HG03159 (cell line): ENCODE data around the gene ZFAND5.

ENCODE experiments used
- ATAC-seq: cut with Tn5 transposase; IDR thresholded peaks from one replicate; pipeline ENCODE4 v1.9.1; 2021; ENCODE audit warnings: mild to moderate bottlenecking, moderate library complexity; ENCODE audit not compliant: unreplicated experiment

ZFAND5 gene

GRCh38 chr9:72363908-72364678, 915 bp downstream of the ZFAND5 start:
- ATAC-seq: peak; percentile 46

DNA sequence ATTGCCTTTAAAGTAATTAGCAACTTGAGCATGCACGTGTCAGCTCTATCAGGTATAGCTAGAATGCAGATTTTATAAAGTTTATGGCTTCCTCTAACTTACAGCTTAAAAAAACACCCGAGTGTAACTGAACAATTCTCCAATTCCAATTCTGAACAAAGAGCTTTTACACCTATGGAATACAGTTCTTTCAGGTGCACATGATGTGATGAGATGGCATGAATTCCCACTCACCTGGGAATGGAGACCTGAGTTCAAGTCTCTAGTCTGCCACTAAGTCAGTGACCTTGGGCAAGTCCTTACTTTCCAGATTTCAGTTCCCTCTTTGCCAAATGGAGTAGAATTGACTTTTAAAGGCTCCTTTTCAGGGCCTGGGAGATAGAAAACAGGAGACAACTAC, 1.8 kb downstream of the ZFAND5 start:
- ATAC-seq: no peak

- peak; percentile 27 for ATAC-seq
Measured at GRCh38 chr9:72362680-72363139, 2.3 kb downstream of the ZFAND5 start.

- no peak for ATAC-seq
Measured at GRCh38 chr9:72362118-72362531, 2.9 kb downstream of the ZFAND5 start.

GRCh38 chr9:72361217-72361616, 3.8 kb downstream of the ZFAND5 start:
- ATAC-seq: no peak

DNA sequence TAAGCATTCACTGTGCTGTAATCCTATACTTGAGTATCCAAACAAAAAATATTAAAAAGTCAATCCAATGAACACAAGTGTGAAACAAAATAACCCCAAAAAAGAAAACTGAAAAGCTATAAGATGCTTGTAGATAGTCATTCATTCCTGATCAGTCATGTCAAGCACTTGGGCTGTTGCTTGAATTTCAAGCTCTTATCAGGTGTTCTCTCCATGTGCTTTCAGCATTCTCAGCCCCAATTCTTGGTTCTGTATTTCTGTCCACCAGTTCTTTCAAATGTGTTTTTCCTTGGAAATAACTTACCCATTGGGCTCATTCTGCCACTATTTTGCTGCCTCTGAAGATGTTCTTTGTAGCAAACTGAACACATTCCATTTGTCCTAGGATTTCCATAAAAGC, 4.7 kb downstream of the ZFAND5 start:
- no peak for ATAC-seq

DNA sequence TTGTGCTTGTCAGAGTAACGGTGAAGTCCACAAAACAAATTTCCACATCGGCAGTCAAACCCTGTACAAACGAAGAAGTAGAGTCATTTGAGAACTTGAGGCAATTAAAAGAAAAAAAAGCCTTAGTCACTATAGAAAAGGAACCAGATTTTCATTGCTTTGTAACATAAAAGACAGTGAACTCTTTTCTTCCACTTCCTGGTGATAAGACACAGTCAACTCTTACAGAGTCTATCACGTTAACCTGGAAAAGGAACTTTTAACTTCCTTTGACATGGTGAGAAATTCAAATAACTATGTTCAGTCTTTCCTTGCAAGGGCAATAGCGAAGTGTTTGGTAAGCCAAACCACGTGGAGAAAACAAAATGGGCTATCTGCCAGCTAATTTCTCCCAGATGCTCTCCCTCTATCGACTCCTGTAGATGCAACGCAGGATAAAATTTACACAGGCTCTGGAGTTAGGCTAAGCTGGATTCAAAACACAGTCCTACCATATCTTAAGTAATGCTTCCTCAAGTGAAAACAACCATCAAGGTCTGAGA, 8.9 kb downstream of the ZFAND5 start:
- no peak for ATAC-seq

DNA sequence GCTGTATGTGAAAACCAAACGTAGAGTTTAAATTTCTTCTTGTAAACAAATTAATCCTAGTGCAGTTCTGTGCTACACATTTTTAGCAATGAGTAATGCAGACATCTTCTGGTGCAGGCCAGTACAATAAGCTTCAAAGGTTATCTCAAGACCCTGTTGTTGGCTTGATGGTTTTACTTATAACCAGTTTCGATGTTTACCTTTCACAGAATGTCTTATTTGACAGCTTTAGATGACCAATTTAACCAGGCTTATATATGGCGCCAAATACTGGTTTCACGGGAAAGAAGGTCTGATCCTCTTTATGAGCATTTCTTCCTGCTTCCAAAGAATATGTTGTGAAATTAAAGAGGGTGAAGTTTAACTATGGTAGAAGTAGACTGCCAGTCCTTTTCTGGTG, 9.9 kb downstream of the ZFAND5 start:
- no peak for ATAC-seq

DNA sequence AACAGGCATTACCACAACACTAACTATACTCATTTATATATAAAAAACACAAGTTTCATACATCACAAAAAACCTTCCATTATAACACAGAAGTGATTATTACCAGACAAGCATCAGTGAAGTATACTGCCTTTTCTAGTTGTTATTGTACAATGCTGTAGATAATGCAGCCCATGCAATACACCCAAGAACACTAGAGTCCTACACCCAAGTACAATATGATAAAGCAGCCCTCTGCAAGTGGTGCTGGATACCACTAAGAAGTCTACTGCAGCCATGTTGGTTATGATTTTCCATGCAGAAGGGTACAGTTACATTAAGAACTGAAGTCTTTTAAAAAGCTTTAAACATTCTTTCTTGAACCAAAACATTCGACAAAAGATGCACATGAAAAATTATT, 10.3 kb downstream of the ZFAND5 start:
- ATAC-seq: no peak

GRCh38 chr9:72353455-72354116, 11.4 kb downstream of the ZFAND5 start:
- no peak for ATAC-seq

DNA sequence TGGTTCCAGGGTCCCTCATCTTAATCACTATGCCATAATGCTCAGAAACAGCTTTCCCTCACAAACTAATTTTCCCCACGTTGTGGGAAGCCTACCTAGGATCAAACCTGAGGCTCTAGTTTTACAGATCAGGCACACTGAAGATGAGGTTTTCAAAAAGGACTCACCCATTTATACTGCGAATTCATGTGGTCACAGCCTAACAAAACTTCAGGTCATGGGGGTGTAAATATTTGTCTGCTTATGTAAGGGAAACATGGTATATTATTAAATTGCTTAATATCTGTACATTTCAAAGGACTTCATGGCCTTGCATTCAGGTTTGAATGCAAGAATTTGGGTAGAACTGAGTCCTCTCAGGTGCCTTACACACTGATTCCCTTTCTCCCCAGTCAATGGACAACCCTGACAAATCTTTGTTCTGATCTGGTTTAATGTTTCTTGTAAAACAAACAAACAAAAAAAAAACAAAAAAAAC, 12.1 kb downstream of the ZFAND5 start:
- no peak for ATAC-seq

DNA sequence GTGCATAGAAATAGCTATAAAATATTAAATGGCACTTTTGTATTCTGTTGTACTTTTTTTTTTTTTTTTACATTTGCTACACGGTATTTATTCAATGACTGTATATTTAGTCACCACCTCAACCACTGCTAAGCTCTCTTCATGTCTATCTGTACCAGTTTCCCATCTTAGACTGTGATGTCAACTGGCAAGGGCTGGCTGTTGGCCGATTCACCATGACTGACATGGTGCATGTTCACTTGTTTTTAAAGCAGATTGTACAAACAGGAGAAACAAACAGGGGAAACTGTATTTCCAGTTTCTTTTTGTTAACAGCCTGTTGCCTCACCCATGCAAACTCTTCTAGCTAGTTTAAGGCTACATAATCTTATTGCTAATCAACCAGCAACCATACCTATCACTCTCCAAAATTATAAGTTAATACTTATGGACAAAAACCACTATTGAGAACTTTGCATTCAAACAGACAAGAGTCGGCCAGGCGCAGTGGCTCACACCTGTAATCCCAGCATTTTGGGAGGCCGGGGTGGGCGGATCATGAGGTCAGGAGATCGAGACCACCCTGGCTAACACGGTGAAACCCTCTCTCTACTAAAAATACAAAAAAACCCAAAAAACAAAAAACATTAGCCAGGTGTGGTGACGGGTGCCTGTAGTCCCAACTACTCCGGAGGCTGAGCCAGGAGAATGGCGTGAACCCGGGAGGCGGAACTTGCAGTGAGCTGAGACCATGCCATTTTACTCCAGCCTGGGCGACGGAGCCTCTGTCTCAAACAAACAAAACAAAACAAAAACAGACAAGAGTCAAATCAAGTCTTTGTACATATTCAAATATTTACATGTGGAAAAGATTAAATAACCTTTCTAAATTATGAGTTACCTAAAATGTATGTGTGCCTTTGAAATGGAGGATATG, 13.2 kb downstream of the ZFAND5 start:
- no peak for ATAC-seq

GRCh38 chr9:72349911-72350310, 15.1 kb downstream of the ZFAND5 start:
- no peak for ATAC-seq

DNA sequence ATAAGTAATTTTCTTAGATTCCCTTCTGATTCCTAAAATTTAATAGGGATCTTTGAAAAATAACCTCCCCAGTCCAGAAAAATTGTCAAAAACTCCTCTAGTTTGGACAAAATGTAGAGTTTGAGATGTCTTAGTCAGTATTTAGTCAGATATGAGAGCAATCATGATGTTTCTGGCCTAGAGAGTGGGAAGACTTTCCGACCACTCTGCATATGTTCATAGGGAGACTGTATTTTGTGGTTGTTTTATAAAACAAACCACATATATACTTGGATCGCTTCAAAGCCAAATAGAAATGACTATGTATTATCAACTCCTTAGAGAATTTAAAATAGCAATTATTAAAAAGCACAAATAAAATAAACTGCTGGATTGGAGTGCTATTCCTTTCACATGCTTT, 15.8 kb downstream of the ZFAND5 start:
- no peak for ATAC-seq

DNA sequence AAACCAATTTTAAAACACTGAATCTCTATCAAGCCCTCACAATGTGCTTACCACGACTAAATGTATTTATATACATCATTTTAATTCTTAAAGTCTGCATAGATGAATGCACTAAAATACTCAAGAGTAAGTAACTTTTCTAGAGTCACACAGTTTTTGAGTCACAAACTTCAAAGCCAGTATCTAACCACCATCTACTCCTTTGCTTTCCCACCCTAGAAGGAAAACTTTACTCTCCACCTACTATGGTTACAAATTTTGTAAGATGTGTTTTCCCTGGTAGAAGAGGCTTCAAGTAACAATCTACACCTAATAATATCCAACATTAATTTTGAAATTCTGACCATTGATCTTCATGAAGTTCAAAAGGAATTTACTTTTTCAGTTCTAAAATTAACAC, 18.7 kb downstream of the ZFAND5 start:
- ATAC-seq: no peak

DNA sequence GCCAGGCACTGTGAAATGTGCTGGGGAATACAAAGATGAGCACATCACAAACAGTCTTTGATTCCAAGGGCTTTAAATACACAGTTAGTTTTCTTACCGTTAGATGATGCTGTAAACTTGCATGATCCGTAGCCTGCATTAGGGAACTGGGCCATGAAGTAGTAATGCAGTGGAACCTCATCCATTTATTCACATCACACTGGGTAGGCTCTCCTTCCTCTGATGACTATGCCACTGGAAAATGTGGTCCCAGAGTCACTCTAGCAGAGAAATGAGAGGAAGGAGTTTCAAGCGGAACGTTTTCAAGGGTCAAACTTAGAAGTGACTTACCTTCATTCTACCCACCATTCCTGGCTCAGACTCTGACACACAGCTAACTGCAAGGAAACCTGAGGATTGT, 26.4 kb downstream of the ZFAND5 start:
- no peak for ATAC-seq

- ATAC-seq: no peak
Measured at GRCh38 chr9:72337286-72337685, 27.7 kb downstream of the ZFAND5 start.

- no peak for ATAC-seq
Measured at GRCh38 chr9:72334658-72335337, 30.2 kb downstream of the ZFAND5 start.

DNA sequence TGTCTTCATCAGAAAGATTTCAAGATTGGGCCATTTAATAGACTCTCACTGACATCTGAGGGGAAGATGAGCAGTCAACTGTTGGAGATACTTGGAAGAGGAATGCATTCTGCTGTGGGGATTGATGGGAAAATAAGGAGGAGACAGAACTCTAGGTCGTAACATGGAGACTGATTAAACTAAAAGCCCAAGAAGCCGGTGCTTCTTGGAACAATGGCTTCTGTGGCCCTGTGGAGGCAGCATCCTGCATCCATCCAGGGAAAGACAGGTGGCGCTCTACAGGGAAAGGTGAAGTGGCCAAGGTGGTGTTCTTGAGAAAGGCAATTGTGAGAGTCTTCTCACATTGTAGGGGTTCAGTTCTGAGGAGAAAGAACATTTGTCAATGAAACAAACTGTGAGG, 31.3 kb downstream of the ZFAND5 start:
- ATAC-seq: no peak

DNA sequence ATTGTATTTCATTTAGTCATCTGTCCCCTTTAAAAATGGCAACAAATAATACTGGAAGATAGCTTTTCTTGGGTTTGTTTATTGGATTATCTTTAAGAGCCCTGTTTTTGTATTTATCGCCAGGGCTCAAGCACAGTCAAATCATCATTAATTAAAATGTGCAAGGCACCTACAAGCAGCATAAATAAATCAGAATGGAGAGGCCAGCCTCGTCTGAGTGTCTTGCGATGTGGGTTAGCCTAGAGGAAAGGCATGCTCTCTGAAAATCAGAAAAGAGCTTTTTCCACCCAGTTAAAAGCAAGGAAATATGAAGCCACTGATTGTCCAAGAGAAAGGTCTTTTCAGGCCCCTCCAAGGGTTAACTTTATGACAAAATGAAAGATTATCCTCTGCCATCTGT, 31.8 kb downstream of the ZFAND5 start:
- no peak for ATAC-seq
